K562 (cell line): ENCODE results near the gene SPATA12.

ENCODE experiments used
- CEBPG ChIP-seq, 3 experiments: fragments of 200-800 bp in 1 of 3; sonication (Bioruptor generic) in 1 of 3; sonication (generic) in 1 of 3; formaldehyde crosslinking in 1 of 3; IDR thresholded peaks in 2 of 3; conservative IDR thresholded peaks in 1 of 3; 2 replicates each; pipeline versions ENCODE4 v1.6.1 to v1.8.0; 2016 to 2022; ENCODE audit warnings: missing compliant biosample characterization in 2 of 3, missing genetic modification characterization in 2 of 3, mild to moderate bottlenecking in 1 of 3, missing genetic modification reagents in 1 of 3
- KLF13 ChIP-seq: fragments of 450-650 bp; IDR thresholded peaks from 2 replicates; pipeline ENCODE4 v1.6.1; 2016; ENCODE audit warnings: missing genetic modification characterization, low read depth, mild to moderate bottlenecking, missing compliant biosample characterization, moderate library complexity, borderline replicate concordance
- MAX ChIP-seq: sonication (generic); formaldehyde crosslinking; IDR thresholded peaks from 2 replicates; pipeline ENCODE4 v1.9.0; 2022; ENCODE audit warnings: mild to moderate bottlenecking, missing genetic modification reagents
- MIER1 ChIP-seq: fragments of 450-650 bp; IDR thresholded peaks from 2 replicates; pipeline ENCODE4 v1.6.1; 2016; ENCODE audit warnings: antibody characterized with exemption, mild to moderate bottlenecking, low read depth
- NFYB ChIP-seq: IDR thresholded peaks from 2 replicates; pipeline ENCODE4 v1.6.1; 2011; ENCODE audit warnings: mild to moderate bottlenecking, moderate library complexity; ENCODE audit not compliant: insufficient read length; ENCODE audit errors: extremely low read depth
- TEAD4 ChIP-seq, 2 experiments: sonication (generic) in 1 of 2; formaldehyde crosslinking in 1 of 2; IDR thresholded peaks; 2 replicates each; pipeline versions ENCODE4 v1.6.1 to v1.8.0; 2012 to 2022; ENCODE audit warnings: borderline replicate concordance in 1 of 2, inconsistent platforms in 1 of 2, low read length in 1 of 2, mild to moderate bottlenecking in 1 of 2, missing genetic modification reagents in 1 of 2
- ZNF609 ChIP-seq: sonication (generic); formaldehyde crosslinking; IDR thresholded peaks from 2 replicates; pipeline ENCODE4 v1.8.1; 2023; ENCODE audit warnings: missing genetic modification reagents, mild to moderate bottlenecking, borderline replicate concordance

GRCh38 chr3:57015912-57016311, 44.6 kb upstream of the SPATA12 start:
- TF ChIP-seq MAX (CRISPR knock-in tag) (no peak), ZNF609 (no peak), MIER1 (no peak), KLF13 (tag) (no peak), NFYB (no peak), TEAD4 (IDR thresholded peaks at IDR 0.05; ENCODE audit: low read length) (no peak), TEAD4 (CRISPR knock-in tag; IDR thresholded peaks at IDR 0.05; ENCODE audit: borderline replicate concordance) (no peak), CEBPG (CRISPR knock-in tag; IDR thresholded peaks at IDR 0.05) (no peak), CEBPG (tag; conservative IDR thresholded peaks at IDR 0.05 in 1 of 2, IDR thresholded peaks at IDR 0.05 in 1 of 2) (no peak)
